ENCODE data around the gene PRKAA1. TPM values are rescaled to one million over a fixed set of nuclear protein-coding genes. Genes with fewer than 3 reads are reported as not detected.

The PRKAA1 gene
- total RNA-seq, 1 experiment from 2014 or later: 58.1 TPM

DNA sequence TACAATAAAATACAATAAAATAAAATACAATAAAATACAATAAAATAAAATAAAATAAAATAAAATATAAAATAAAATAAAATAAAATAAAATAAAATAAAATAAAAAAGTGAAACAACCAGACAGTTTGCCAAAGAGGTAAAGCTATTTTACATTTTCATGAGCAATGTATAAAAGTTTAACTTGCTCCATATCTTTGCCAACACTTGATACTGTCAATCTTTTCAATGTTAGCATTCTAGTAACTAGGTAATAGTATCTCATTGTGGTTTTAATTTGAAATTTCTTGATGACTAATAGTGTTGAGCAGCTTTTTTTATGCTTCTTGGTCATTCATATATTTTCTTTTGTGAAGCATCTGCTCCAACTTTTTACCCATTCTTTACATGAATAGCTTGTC, 59.7 kb downstream of the PRKAA1 start:
- ChIA-PET CTCF (interaction anchor here (0.6 to 1.4 kb wide), 5 partner anchors 14 to 1024 kb away, joined by 3 to 8 read pairs (median 3); no protein-coding TSS in a partner anchor), POLR2A (interaction anchor here (0.9 to 1.4 kb wide), 2 partner anchors 14 to 58 kb away, joined by 3 read pairs; partner anchors contain the start of gene PTGER4)
- no peaks in the 10 kb centered on the region for H3K27me3 Mint-ChIP-seq (ENCODE audit: insufficient read depth, unreplicated experiment)
- H3K9me3 Mint-ChIP-seq (ENCODE audit: unreplicated experiment): no peaks in the 10 kb centered on the region
- peaks cover 12% of the 10 kb centered on the region for H3K4me1 Mint-ChIP-seq (ENCODE audit: insufficient read depth, unreplicated experiment)
- H3K27ac Mint-ChIP-seq (ENCODE audit: low read depth, unreplicated experiment): no peak overlapping the region
- no TSS peak for BruUV-seq (replicated peaks)
- no peak for DNase-seq (ENCODE audit: unreplicated experiment)
- H3K36me3 Mint-ChIP-seq (ENCODE audit: insufficient read depth, unreplicated experiment): peaks cover 18% of the 10 kb centered on the region
- no peak for TF ChIP-seq CTCF (IDR thresholded peaks at IDR 0.05; ENCODE audit: unreplicated experiment)
- no peak overlapping the region for H3K4me3 Mint-ChIP-seq (ENCODE audit: unreplicated experiment)
- intact Hi-C loops (cut with micrococcal nuclease): loop anchor here (5.0 kb wide), 1 partner anchor 571 kb away; no protein-coding TSS in a partner anchor

GRCh38 chr5:40736103-40736875, 61.9 kb downstream of the PRKAA1 start:
- no peak overlapping the region for H3K27ac Mint-ChIP-seq (ENCODE audit: low read depth, unreplicated experiment)

DNA sequence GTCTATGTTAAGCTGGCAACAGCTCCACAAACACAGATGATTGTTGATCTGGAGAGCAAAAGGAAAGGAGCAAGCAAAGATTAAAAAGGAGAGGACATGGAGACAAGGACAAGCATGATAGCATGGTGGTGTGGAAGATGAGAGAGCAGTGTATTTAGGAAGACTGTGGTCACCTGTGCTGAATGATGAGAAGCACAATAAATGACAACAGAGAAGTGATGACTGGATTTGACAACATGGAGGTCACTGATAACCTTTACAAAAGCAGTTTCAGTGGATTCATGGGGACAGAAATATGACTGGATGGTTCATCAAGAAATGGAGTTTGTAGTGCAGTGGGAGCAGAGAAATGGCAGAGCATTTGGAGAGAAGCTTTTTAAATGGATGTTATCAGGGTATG, 62.6 kb downstream of the PRKAA1 start:
- BruUV-seq (replicated peaks): no TSS peak
- ChIA-PET POLR2A (interaction anchor here (0.6 to 0.9 kb wide), 2 partner anchors 46 to 1152 kb away, joined by 3 to 5 read pairs; no protein-coding TSS in a partner anchor), CTCF (interaction anchor here (0.6 to 2.3 kb wide), 19 partner anchors 10 to 1164 kb away, joined by 3 to 9 read pairs (median 3); no protein-coding TSS in a partner anchor)
- Mint-ChIP-seq H3K4me3 (ENCODE audit: unreplicated experiment) (no peak overlapping the region), H3K27ac (ENCODE audit: low read depth, unreplicated experiment) (no peak overlapping the region), H3K4me1 (ENCODE audit: insufficient read depth, unreplicated experiment) (peaks cover 12% of the 10 kb centered on the region), H3K27me3 (ENCODE audit: insufficient read depth, unreplicated experiment) (no peaks in the 10 kb centered on the region), H3K36me3 (ENCODE audit: insufficient read depth, unreplicated experiment) (peaks cover 7% of the 10 kb centered on the region), H3K9me3 (ENCODE audit: unreplicated experiment) (no peaks in the 10 kb centered on the region)
- no peak for TF ChIP-seq CTCF (IDR thresholded peaks at IDR 0.05; ENCODE audit: unreplicated experiment)
- no peak for DNase-seq (ENCODE audit: unreplicated experiment)
- intact Hi-C loops (cut with micrococcal nuclease): loop anchor here (1.0 to 5.0 kb wide), 6 partner anchors 46 to 1156 kb away; no protein-coding TSS in a partner anchor

More at GRCh38 chr5:40736103-40736875, 61.9 kb downstream of the PRKAA1 start:
- intact Hi-C loops (cut with micrococcal nuclease): loop anchor here (1.0 to 5.0 kb wide), 6 partner anchors 47 to 1157 kb away; no protein-coding TSS in a partner anchor
- peaks cover 13% of the 10 kb centered on the region for H3K36me3 Mint-ChIP-seq (ENCODE audit: insufficient read depth, unreplicated experiment)
- no peaks in the 10 kb centered on the region for H3K27me3 Mint-ChIP-seq (ENCODE audit: insufficient read depth, unreplicated experiment)
- ChIA-PET POLR2A (interaction anchor here (0.7 kb wide), 1 partner anchor 238 kb away, joined by 3 read pairs; no protein-coding TSS in a partner anchor), CTCF (interaction anchor here (0.6 to 2.3 kb wide), 16 partner anchors 11 to 1033 kb away, joined by 3 to 9 read pairs (median 3); no protein-coding TSS in a partner anchor)
- no peak overlapping the region for H3K4me3 Mint-ChIP-seq (ENCODE audit: unreplicated experiment)
- BruUV-seq (replicated peaks): no TSS peak
- peak; percentile 66 for DNase-seq (ENCODE audit: unreplicated experiment)
- H3K9me3 Mint-ChIP-seq (ENCODE audit: unreplicated experiment): no peaks in the 10 kb centered on the region
- H3K4me1 Mint-ChIP-seq (ENCODE audit: insufficient read depth, unreplicated experiment): peaks cover 12% of the 10 kb centered on the region
- peak; percentile 71 for TF ChIP-seq CTCF (IDR thresholded peaks at IDR 0.05; ENCODE audit: unreplicated experiment)

DNA sequence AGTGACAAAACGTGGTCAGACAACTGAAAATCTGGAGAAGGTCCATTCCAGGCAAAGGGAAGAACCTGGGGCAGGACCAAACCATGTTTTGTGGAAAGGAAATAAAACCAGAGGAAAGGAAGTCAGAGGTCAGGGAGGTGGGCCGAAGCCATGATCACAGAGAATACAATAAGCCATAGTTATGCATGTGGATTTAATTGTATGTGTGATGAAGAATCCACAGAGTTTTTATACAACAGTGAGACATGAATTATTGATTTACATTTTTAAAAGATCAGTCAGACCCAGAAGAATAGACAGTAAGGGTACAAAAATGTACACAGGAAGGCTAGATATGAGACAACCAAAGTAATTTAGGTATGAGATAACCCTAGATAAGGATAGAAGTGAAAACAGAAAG, 63.2 kb downstream of the PRKAA1 start:
- ChIA-PET CTCF (interaction anchor here (0.6 to 2.3 kb wide), 15 partner anchors 10 to 1164 kb away, joined by 3 to 9 read pairs (median 4); no protein-coding TSS in a partner anchor), POLR2A (interaction anchor here (0.6 to 0.9 kb wide), 2 partner anchors 45 to 1152 kb away, joined by 3 to 5 read pairs; no protein-coding TSS in a partner anchor)
- BruUV-seq (replicated peaks): no TSS peak
- TF ChIP-seq CTCF (IDR thresholded peaks at IDR 0.05; ENCODE audit: unreplicated experiment): no peak
- no peak overlapping the region for H3K4me3 Mint-ChIP-seq (ENCODE audit: unreplicated experiment)
- no peaks in the 10 kb centered on the region for H3K9me3 Mint-ChIP-seq (ENCODE audit: unreplicated experiment)
- no peaks in the 10 kb centered on the region for H3K27me3 Mint-ChIP-seq (ENCODE audit: insufficient read depth, unreplicated experiment)
- intact Hi-C loops (cut with micrococcal nuclease): loop anchor here (5.0 kb wide), 1 partner anchor 568 kb away; no protein-coding TSS in a partner anchor
- peaks cover 12% of the 10 kb centered on the region for H3K4me1 Mint-ChIP-seq (ENCODE audit: insufficient read depth, unreplicated experiment)
- DNase-seq (ENCODE audit: unreplicated experiment): no peak
- no peak overlapping the region for H3K27ac Mint-ChIP-seq (ENCODE audit: low read depth, unreplicated experiment)
- peaks cover 7% of the 10 kb centered on the region for H3K36me3 Mint-ChIP-seq (ENCODE audit: insufficient read depth, unreplicated experiment)

Measured in MCF 10A (cell line).